HEK293 (cell line): Measurements from ENCODE around the gene MRTFA.
A peak's percentile ranks its signal among the peaks of the same experiment; 100 is the strongest.

Experiments
- CTCF ChIA-PET: fragments of 350-600 bp; formaldehyde crosslinking; extraction: SDS; loops from one replicate; lab custom pipeline; 2021; ENCODE audit warnings: antibody characterized with exemption; lab: Yijun Ruan, JAX
- POLR2A ChIA-PET: fragments of 300-600 bp; formaldehyde crosslinking; extraction: SDS; loops from one replicate; lab custom pipeline; 2020; ENCODE audit warnings: antibody characterized with exemption, inconsistent platforms; lab: Yijun Ruan, JAX
- H3K27ac ChIP-seq: fragments of 200-500 bp; sonication (Bioruptor generic); 2 replicates; pipeline ENCODE4 v1.5.1; 2014; ENCODE audit warnings: low read depth, low read length, control low read depth, inconsistent platforms; ENCODE audit errors: extremely low read depth
- H3K36me3 ChIP-seq, 2 experiments: fragments of 200-500 bp in 1 of 2; sonication (Bioruptor generic) in 1 of 2; 1 replicate in 1 of 2; 2 replicates in 1 of 2; pipeline ENCODE4 v1.5.1; 2014 to 2017; ENCODE audit warnings: inconsistent platforms in 2 of 2, low read length in 2 of 2; ENCODE audit not compliant: control insufficient read depth in 2 of 2, insufficient read depth in 1 of 2
- H3K4me1 ChIP-seq: fragments of 200-500 bp; sonication (Bioruptor generic); 2 replicates; pipeline ENCODE4 v1.5.1; 2014; ENCODE audit warnings: mild to moderate bottlenecking, low read length, inconsistent platforms; ENCODE audit not compliant: control insufficient read depth, insufficient read depth
- H3K4me3 ChIP-seq: 2 replicates; pipeline ENCODE4 v1.5.1; 2011; ENCODE audit warnings: low read depth, mild to moderate bottlenecking, control low read depth, low read length, moderate library complexity
- H3K9me3 ChIP-seq: fragments of 200-500 bp; sonication (Bioruptor generic); 2 replicates; pipeline ENCODE4 v1.5.1; 2014; ENCODE audit warnings: low read depth, low read length, inconsistent platforms; ENCODE audit not compliant: control insufficient read depth, insufficient read depth
- GFI1B ChIP-seq: fragments of 450-650 bp; formaldehyde crosslinking; IDR thresholded peaks from 2 replicates; pipeline ENCODE4 v1.5.1; 2016; ENCODE audit warnings: missing biosample characterization, missing genetic modification characterization
- GLIS1 ChIP-seq: fragments of 450-650 bp; formaldehyde crosslinking; IDR thresholded peaks from 2 replicates; pipeline ENCODE4 v1.5.1; 2016; ENCODE audit warnings: missing biosample characterization, missing genetic modification characterization
- GLIS2 ChIP-seq: fragments of 450-650 bp; formaldehyde crosslinking; IDR thresholded peaks from 2 replicates; pipeline ENCODE4 v1.5.1; 2016; ENCODE audit warnings: missing biosample characterization, missing genetic modification characterization
- IKZF3 ChIP-seq: fragments of 450-650 bp; IDR thresholded peaks from 2 replicates; pipeline ENCODE4 v1.5.0; 2018; ENCODE audit warnings: missing biosample characterization, mild to moderate bottlenecking, missing genetic modification characterization, moderate library complexity
- KLF9 ChIP-seq: fragments of 450-650 bp; formaldehyde crosslinking; IDR thresholded peaks from 2 replicates; pipeline ENCODE4 v1.5.1; 2016; ENCODE audit warnings: missing biosample characterization, missing genetic modification characterization, low read depth
- PRDM1 ChIP-seq: fragments of 450-650 bp; formaldehyde crosslinking; IDR thresholded peaks from 2 replicates; pipeline ENCODE4; 2016; ENCODE audit warnings: missing biosample characterization, missing genetic modification characterization
- REPIN1 ChIP-seq: fragments of 450-650 bp; formaldehyde crosslinking; IDR thresholded peaks from 2 replicates; pipeline ENCODE4 v1.5.1; 2017; ENCODE audit warnings: missing biosample characterization, missing genetic modification characterization, low read depth
- SP2 ChIP-seq: fragments of 450-650 bp; formaldehyde crosslinking; IDR thresholded peaks from 2 replicates; pipeline ENCODE4 v1.5.1; 2016; ENCODE audit warnings: missing biosample characterization, missing genetic modification characterization
- SP7 ChIP-seq: fragments of 450-650 bp; formaldehyde crosslinking; IDR thresholded peaks from 2 replicates; pipeline ENCODE4 v1.5.1; 2016; ENCODE audit warnings: missing biosample characterization, missing genetic modification characterization
- ZBTB48 ChIP-seq: fragments of 450-650 bp; formaldehyde crosslinking; IDR thresholded peaks from 2 replicates; pipeline ENCODE4 v1.5.1; 2016; ENCODE audit warnings: missing biosample characterization, missing genetic modification characterization
- ZFP37 ChIP-seq: fragments of 450-650 bp; formaldehyde crosslinking; IDR thresholded peaks from 2 replicates; pipeline ENCODE4 v1.5.1; 2016; ENCODE audit warnings: missing biosample characterization, missing genetic modification characterization
- ZNF335 ChIP-seq: fragments of 450-650 bp; formaldehyde crosslinking; conservative IDR thresholded peaks from 2 replicates; pipeline ENCODE4 v1.5.1; 2016; ENCODE audit warnings: missing biosample characterization, missing genetic modification characterization
- ZNF350 ChIP-seq: fragments of 450-650 bp; formaldehyde crosslinking; IDR thresholded peaks from 2 replicates; pipeline ENCODE4 v1.5.0; 2017; ENCODE audit warnings: missing biosample characterization, mild to moderate bottlenecking, missing genetic modification characterization
- ZNF394 ChIP-seq: fragments of 450-650 bp; formaldehyde crosslinking; IDR thresholded peaks from 2 replicates; pipeline ENCODE4 v1.5.1; 2016; ENCODE audit warnings: missing biosample characterization, missing genetic modification characterization, mild to moderate bottlenecking, moderate library complexity, borderline replicate concordance
- ZNF426 ChIP-seq: fragments of 450-650 bp; formaldehyde crosslinking; IDR thresholded peaks from 2 replicates; pipeline ENCODE4 v1.5.1; 2017; ENCODE audit warnings: missing biosample characterization, missing genetic modification characterization, mild to moderate bottlenecking, inconsistent platforms, moderate library complexity
- ZNF48 ChIP-seq: fragments of 450-650 bp; formaldehyde crosslinking; IDR thresholded peaks from 2 replicates; pipeline ENCODE4 v1.5.1; 2016; ENCODE audit warnings: missing biosample characterization, missing genetic modification characterization
- ZNF596 ChIP-seq: fragments of 450-650 bp; IDR thresholded peaks from 2 replicates; pipeline ENCODE4 v1.5.0; 2018; ENCODE audit warnings: missing biosample characterization, mild to moderate bottlenecking, missing genetic modification characterization, moderate library complexity
- ZNF626 ChIP-seq: fragments of 450-650 bp; sonication (Bioruptor Pico); formaldehyde crosslinking; IDR thresholded peaks from 2 replicates; pipeline ENCODE4 v1.5.1; 2018; ENCODE audit warnings: missing biosample characterization, missing genetic modification characterization, inconsistent platforms
- ZNF639 ChIP-seq: fragments of 450-650 bp; formaldehyde crosslinking; IDR thresholded peaks from 2 replicates; pipeline ENCODE4 v1.5.1; 2016; ENCODE audit warnings: missing biosample characterization, missing genetic modification characterization

The MRTFA gene

GRCh38 chr22:40418366-40419201 lies 217.9 kb downstream of the MRTFA start:
- ChIA-PET CTCF (interaction anchor here (0.5 to 0.9 kb wide), 3 partner anchors 18 to 348 kb away, joined by 3 to 4 read pairs (median 4); no protein-coding TSS in a partner anchor), POLR2A (no interaction called here)
- Histone ChIP-seq H3K4me1 (no peaks in the 10 kb centered on the region), H3K27ac (no peak overlapping the region), H3K36me3 (peaks cover 4 to 77% of the 10 kb centered on the region in 2 experiments), H3K4me3 (no peak overlapping the region), H3K9me3 (no peaks in the 10 kb centered on the region)
- TF ChIP-seq GLIS2 (0 out of 2 replicates have a peak, but pooled peaks have one; percentile 42), SP7 (tag by site-specific recombination) (no peak), SP2 (tag by site-specific recombination) (0 out of 2 replicates have a peak, but pooled peaks have one; percentile 11), GLIS1 (tag by site-specific recombination) (peak; percentile 16; the same call in 1 of the 2 replicates)
- TF ChIP-seq, all 188 proteins: peak for 3

GRCh38 chr22:40417881-40418280 lies 218.6 kb downstream of the MRTFA start:
- H3K9me3 ChIP-seq, result no peaks in the 10 kb centered on the region
- ChIA-PET POLR2A (no interaction called here), CTCF (interaction anchor here (0.6 to 1.0 kb wide), 2 partner anchors 228 to 349 kb away, joined by 4 to 5 read pairs; no protein-coding TSS in a partner anchor)
- H3K4me3 ChIP-seq, result no peak overlapping the region
- no peaks in the 10 kb centered on the region for H3K4me1 ChIP-seq
- no peak for TF ChIP-seq ZNF394
- H3K36me3 ChIP-seq, result peaks cover 4 to 70% of the 10 kb centered on the region in 2 experiments
- no peak overlapping the region for H3K27ac ChIP-seq

DNA sequence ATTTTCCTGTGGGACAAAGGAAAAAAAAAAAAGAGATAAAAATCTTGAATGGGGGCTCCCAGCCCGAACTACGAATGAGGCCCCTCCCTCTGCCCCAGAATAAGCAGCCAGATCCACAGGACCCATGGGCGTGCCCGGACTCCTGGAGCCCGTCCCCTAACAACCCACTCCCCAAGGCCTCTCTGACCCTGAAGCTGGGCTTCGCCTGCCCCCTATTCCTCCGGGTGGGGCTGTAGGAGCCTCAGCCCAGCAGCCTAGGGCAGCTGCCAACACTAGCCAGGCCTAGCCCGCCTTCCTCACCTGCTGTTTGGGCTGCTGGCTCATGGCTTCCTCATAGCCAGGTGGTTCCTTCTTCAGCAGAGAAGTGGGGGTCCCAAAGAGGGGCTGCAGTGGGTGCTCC lies 219.5 kb downstream of the MRTFA start:
- POLR2A ChIA-PET, result no interaction called here
- Histone ChIP-seq H3K36me3 (peaks cover 4 to 68% of the 10 kb centered on the region in 2 experiments), H3K27ac (no peak overlapping the region), H3K4me3 (no peak overlapping the region), H3K4me1 (no peaks in the 10 kb centered on the region), H3K9me3 (no peaks in the 10 kb centered on the region)
- CTCF ChIA-PET, result interaction anchor here (1.0 to 1.2 kb wide), 2 partner anchors 20 to 229 kb away, joined by 5 to 7 read pairs; no protein-coding TSS in a partner anchor
- no peak for TF ChIP-seq ZNF335 (tag by site-specific recombination)
- TF ChIP-seq ZBTB48 (tag by site-specific recombination), result no peak
- TF ChIP-seq ZNF426 (tag by site-specific recombination), result no peak
- no peak for TF ChIP-seq KLF9 (tag by site-specific recombination)
- no peak for TF ChIP-seq ZNF626 (tag by site-specific recombination)
- no peak for TF ChIP-seq SP7 (tag by site-specific recombination)
- TF ChIP-seq PRDM1 (tag by site-specific recombination), result no peak
- no peak for TF ChIP-seq ZNF350
- no peak for TF ChIP-seq GFI1B (tag by site-specific recombination)
- no peak for TF ChIP-seq ZFP37 (tag by site-specific recombination)
- TF ChIP-seq ZNF48 (tag by site-specific recombination), result no peak

DNA sequence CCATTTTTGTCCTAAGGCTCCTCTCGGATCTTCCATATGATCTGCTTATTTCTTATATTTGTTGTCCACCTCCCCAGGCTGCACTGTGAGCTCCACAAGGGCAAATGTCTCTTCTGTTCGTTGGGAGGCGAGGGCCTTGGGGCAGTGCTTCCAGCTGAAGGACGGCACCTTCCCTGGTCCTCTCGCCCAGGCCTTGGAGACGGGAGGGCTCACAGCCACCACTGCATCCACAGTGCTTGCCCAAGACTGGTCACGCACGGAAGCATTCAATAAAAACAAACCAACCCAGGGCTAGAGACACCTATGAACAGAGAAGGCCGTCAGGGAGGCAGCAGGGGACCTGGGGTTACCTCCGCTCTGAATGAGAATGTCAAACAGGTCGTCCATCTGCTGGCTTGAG lies 219.9 kb downstream of the MRTFA start:
- ChIA-PET POLR2A (no interaction called here), CTCF (interaction anchor here (1.2 kb wide), 1 partner anchor 20 kb away, joined by 7 read pairs; no protein-coding TSS in a partner anchor)
- Histone ChIP-seq H3K4me3 (no peak overlapping the region), H3K27ac (no peak overlapping the region), H3K9me3 (no peaks in the 10 kb centered on the region), H3K36me3 (peaks cover 4 to 68% of the 10 kb centered on the region in 2 experiments), H3K4me1 (no peaks in the 10 kb centered on the region)
- TF ChIP-seq ZNF596, result no peak
- TF ChIP-seq ZNF639 (tag by site-specific recombination), result no peak
- no peak for TF ChIP-seq REPIN1 (tag by site-specific recombination)
- no peak for TF ChIP-seq IKZF3 (tag by site-specific recombination)
